ENCODE results near the gene SYNE3. TPM values are rescaled to one million over a fixed set of nuclear protein-coding genes. Genes with fewer than 3 reads are reported as not detected.

Gene SYNE3
- total and polyA plus RNA-seq, 2 of the 8 experiments (the other 6 are each of a cell fraction or from before 2014, with no cell fraction given) = under 0.01 TPM; not detected in 1

DNA sequence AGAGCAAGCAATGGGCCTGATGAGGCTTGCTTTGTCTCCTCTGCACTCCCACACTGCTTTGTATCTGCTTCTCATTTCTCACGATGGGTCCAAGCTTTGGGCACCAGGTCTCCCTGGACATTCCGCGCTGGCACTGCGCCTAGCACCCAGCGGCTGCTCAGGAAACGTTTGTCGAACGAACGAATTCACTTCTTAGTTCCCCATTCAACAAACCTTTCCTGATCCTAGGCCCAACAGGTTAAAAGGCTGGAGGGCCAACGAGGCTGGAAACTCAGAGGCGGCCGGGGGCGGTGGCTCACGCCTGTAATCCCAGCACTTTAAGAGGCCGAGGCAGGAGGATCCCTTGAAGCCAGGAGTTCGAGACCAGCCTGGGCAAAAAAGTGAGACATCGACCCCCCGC, 17.4 kb upstream of the SYNE3 start:
- Histone ChIP-seq H2BK15ac (ENCODE audit: low read length) (no peak overlapping the region), H4K5ac (ENCODE audit: insufficient read length, low read depth, low read length) (no peak overlapping the region), H3K4me1 (replicated peaks in 1 of 4; ENCODE audit: control insufficient read depth in 3 of 4, insufficient read depth in 4 of 4, low read length in 3 of 4) (peaks cover 2 to 17% (median 3%) of the 10 kb centered on the region in 4 experiments), H3K9me3 (ENCODE audit: insufficient read depth in 2 of 2, low read depth in 1 of 2, low read length in 1 of 2) (no peaks in the 10 kb centered on the region), H3K79me1 (ENCODE audit: low read depth, low read length) (peaks cover 17% of the 10 kb centered on the region), H2BK120ac (replicated peaks; ENCODE audit: low read depth, low read length) (no peak overlapping the region), H2BK20ac (ENCODE audit: low read length) (no peak overlapping the region), H3K4me2 (ENCODE audit: insufficient read depth in 1 of 2, low read depth in 2 of 2, low read length in 2 of 2) (peak overlapping the region; percentile 83 to 93), H3K23ac (ENCODE audit: insufficient read length) (no peak overlapping the region), H3K56ac (replicated peaks; ENCODE audit: insufficient read length, low read depth, low read length) (peak overlapping the region; percentile 5), H3K79me2 (ENCODE audit: control insufficient read depth in 1 of 2, insufficient read depth in 2 of 2, low read length in 2 of 2) (peaks cover 25 to 87% of the 10 kb centered on the region in 2 experiments), H2BK5ac (ENCODE audit: low read depth, low read length) (no peak overlapping the region; the same call in 1 of the 2 replicates), H2BK12ac (ENCODE audit: low read depth, low read length) (no peak overlapping the region), H3K18ac (ENCODE audit: extremely low read depth, low read length) (peak overlapping the region; percentile 64; the same call in 1 of the 2 replicates), H2AFZ (ENCODE audit: low read length) (peak overlapping the region; percentile 14; the same call in 1 of the 2 replicates), H3K36me3 (ENCODE audit: control insufficient read depth in 2 of 4, insufficient read depth in 4 of 4, low read length in 3 of 4) (peaks cover 0 to 12% (median 2%) of the 10 kb centered on the region in 4 experiments; a peak in 2 of 8 replicates), H3K27me3 (replicated peaks in 1 of 4; ENCODE audit: control insufficient read depth in 3 of 4, extremely low read depth in 1 of 4, insufficient read depth in 3 of 4, low read length in 3 of 4) (no peaks in the 10 kb centered on the region), H3K27ac (ENCODE audit: low read depth, low read length) (peak overlapping the region; percentile 39; the same call in 1 of the 2 replicates), H3K9ac (replicated peaks in 1 of 4; ENCODE audit: extremely low read depth in 1 of 4, low read depth in 3 of 4, low read length in 3 of 4) (peak overlapping the region; percentile 15 to 97 (median 74)), H4K8ac (ENCODE audit: extremely low read depth, insufficient read depth, low read length) (no peak overlapping the region; the same call in 1 of the 2 replicates), H3K14ac (ENCODE audit: insufficient read length) (no peak overlapping the region), H3K4ac (replicated peaks; ENCODE audit: insufficient read length, low read depth, low read length) (peak overlapping the region; percentile 1), H4K91ac (replicated peaks; ENCODE audit: insufficient read length, low read length) (no peak overlapping the region), H3K4me3 (ENCODE audit: extremely low read depth in 1 of 4, insufficient read depth in 2 of 4, low read depth in 3 of 4, low read length in 4 of 4) (peak overlapping the region; percentile 57 to 98 (median 90)), H3K23me2 (ENCODE audit: low read depth, low read length) (peaks cover 16% of the 10 kb centered on the region; the same call in 1 of the 2 replicates), H2AK5ac (ENCODE audit: low read depth, low read length) (no peak overlapping the region), H4K20me1 (replicated peaks in 1 of 2; ENCODE audit: control insufficient read depth in 1 of 2, insufficient read depth in 2 of 2, low read length in 2 of 2) (peaks cover 37 to 43% of the 10 kb centered on the region in 2 experiments)
- 4% methylated on average over 18 of the region's 18 CpGs; no CpG with 5 or more reads in 1 of the 2 experiments for WGBS, 2 experiments (ENCODE audit: extremely low coverage in 1 of 2, insufficient coverage in 1 of 2, insufficient read length in 1 of 2, insufficient replicate concordance in 2 of 2, low coverage in 1 of 2, low lambda C conversion rate in 2 of 2, missing lambda C conversion rate in 1 of 2)
- TF ChIP-seq, protein P1, sequence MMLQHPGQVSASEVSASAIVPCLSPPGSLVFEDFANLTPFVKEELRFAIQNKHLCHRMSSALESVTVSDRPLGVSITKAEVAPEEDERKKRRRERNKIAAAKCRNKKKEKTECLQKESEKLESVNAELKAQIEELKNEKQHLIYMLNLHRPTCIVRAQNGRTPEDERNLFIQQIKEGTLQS (IDR thresholded peaks at IDR 0.05; ENCODE audit: insufficient read depth, low read depth, low read length) = no peak
- TF ChIP-seq TAF7 (optimal IDR thresholded peaks at IDR 0.05; ENCODE audit: borderline replicate concordance, low read depth, low read length) (no peak), KDM1A (IDR thresholded peaks at IDR 0.05; ENCODE audit: borderline replicate concordance, low read length) (no peak), CEBPB (IDR thresholded peaks at IDR 0.05; ENCODE audit: low read depth, low read length) (no peak), CBX5 (IDR thresholded peaks at IDR 0.05; ENCODE audit: low read depth, low read length) (no peak), RXRA (IDR thresholded peaks at IDR 0.05; ENCODE audit: insufficient read depth, low read depth, low read length) (no peak), SIN3A (conservative IDR thresholded peaks at IDR 0.05 in 1 of 2, IDR thresholded peaks at IDR 0.05 in 1 of 2; ENCODE audit: low read depth in 1 of 2, low read length in 2 of 2) (no peak)
- TF ChIP-seq, protein P2, sequence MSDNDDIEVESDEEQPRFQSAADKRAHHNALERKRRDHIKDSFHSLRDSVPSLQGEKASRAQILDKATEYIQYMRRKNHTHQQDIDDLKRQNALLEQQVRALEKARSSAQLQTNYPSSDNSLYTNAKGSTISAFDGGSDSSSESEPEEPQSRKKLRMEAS (IDR thresholded peaks at IDR 0.05) = no peak
- ChIA-PET CTCF (ENCODE audit: partially characterized antibody) (interaction anchor here (0.9 to 3.8 kb wide), 6 partner anchors 11 to 162 kb away, joined by 3 to 13 read pairs (median 3); no protein-coding TSS in a partner anchor), POLR2A (ENCODE audit: partially characterized antibody) (interaction anchor here (0.8 to 2.5 kb wide), 8 partner anchors 8 to 92 kb away, joined by 3 to 7 read pairs (median 4); no protein-coding TSS in a partner anchor)
- FAIRE-seq (no peak), DNase-seq (ENCODE audit: low read depth in 1 of 2, low spot score in 2 of 2) (no peak)

Data from H1 (cell line).